Measurements from ENCODE around the gene CMTM8. TPM values are rescaled to one million over a fixed set of nuclear protein-coding genes. Genes with fewer than 3 reads are reported as not detected.
A peak's percentile ranks its signal among the peaks of the same experiment; 100 is the strongest.
"Not testable (repeated sequence)": the region's sequence is repeated elsewhere in the genome, so short reads cannot be mapped to it uniquely, and the experiment has no call there.

CMTM8 gene
- total and polyA plus RNA-seq, 12 donors = 2.1 to 8.4 (median 3.5) TPM

DNA sequence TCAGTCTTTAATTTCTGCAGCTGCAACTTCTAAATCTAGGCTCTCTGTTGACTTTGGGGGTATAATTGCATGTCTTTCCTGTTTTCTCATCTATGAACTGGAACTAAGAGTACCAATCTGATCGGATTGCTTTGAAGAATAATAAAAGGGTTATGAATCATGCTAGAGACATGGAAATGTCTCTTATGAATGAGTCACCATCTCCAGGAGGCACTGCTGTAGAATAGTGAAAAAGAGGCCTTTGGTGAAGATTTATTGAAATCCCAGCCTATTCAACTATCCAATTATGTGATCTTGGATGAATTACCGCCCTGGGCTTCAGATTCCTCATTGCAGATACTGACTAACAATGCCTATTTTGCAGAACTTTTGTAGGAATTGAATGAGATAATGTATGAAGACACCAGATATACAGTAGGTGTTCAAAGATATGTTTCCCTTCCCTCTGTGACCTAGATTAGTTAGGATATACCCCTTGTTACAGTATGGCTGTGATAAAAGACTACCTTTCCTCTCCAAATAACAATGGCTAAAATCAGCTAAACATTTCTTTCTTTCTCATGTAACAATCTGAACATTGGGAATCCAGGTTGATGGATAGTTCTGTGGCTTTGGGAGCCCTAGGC, 11.5 kb upstream of the CMTM8 start:
- peaks cover 0 to 9% (median 0%) of the 10 kb centered on the region in 9 donors for H3K4me1 ChIP-seq
- peak in 2 of 8 donors; percentile 33 to 57 for ATAC-seq
- no peaks in the 10 kb centered on the region for H3K9me3 ChIP-seq
- 83 to 91% methylated on average over 2 of the region's 2 CpGs for WGBS, 2 donors
- H3K27me3 ChIP-seq = no peaks in the 10 kb centered on the region
- TF ChIP-seq, protein P1, sequence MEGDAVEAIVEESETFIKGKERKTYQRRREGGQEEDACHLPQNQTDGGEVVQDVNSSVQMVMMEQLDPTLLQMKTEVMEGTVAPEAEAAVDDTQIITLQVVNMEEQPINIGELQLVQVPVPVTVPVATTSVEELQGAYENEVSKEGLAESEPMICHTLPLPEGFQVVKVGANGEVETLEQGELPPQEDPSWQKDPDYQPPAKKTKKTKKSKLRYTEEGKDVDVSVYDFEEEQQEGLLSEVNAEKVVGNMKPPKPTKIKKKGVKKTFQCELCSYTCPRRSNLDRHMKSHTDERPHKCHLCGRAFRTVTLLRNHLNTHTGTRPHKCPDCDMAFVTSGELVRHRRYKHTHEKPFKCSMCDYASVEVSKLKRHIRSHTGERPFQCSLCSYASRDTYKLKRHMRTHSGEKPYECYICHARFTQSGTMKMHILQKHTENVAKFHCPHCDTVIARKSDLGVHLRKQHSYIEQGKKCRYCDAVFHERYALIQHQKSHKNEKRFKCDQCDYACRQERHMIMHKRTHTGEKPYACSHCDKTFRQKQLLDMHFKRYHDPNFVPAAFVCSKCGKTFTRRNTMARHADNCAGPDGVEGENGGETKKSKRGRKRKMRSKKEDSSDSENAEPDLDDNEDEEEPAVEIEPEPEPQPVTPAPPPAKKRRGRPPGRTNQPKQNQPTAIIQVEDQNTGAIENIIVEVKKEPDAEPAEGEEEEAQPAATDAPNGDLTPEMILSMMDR (IDR thresholded peaks at IDR 0.05) = no peak
- no peaks in the 10 kb centered on the region for H3K36me3 ChIP-seq
- no peak overlapping the region for H3K4me3 ChIP-seq
- H3K27ac ChIP-seq = no peak overlapping the region
- intact Hi-C loops (cut with DNase I) = no loop called here
- no peak for DNase-seq

DNA sequence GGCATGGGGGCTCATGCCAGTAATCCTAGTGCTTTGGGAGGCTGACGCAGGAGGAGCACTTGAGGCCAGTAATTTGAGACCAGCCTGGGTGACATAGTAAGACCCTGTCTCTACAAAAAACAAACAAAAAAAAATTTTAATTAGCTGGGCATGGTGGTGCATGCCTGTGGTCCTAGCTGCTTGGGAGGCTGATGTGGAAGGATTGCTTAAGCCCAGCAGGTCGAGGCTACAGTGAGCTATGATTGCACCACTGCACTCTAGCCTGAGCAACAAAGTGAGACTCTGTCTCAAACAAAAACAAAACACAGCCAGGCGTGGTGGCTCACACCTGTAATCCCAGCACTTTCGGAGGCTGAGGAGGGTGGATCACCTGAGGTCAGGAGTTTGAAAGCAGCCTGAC, 9.7 kb upstream of the CMTM8 start:
- WGBS, 2 donors = 96 to 98% methylated on average over 4 of the region's 4 CpGs
- ATAC-seq; intact Hi-C loops (cut with DNase I); H3K4me1 ChIP-seq; H3K27me3 ChIP-seq; H3K27ac ChIP-seq; DNase-seq; H3K4me3 ChIP-seq; H3K9me3 ChIP-seq; H3K36me3 ChIP-seq: not testable (repeated sequence)

DNA sequence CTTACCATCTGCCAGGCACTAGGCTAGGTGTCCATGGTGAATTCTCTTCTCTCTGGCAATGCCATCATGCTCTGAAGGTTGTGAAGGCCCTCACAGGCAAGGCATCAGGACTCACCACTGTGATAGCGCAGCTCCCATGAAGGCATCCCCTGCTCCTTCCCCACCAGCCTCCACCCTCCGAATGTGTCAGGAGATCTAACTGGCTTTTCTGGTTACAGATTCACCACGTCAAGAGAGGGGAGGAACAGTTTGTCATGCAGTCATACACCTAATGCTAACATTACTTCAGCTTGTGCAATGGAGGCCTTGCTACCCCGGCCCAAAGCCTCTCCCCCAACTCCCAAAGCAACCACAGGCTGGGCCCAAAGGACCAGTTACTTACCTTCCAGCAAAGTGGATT, 8.9 kb upstream of the CMTM8 start:
- Histone ChIP-seq H3K36me3 (no peaks in the 10 kb centered on the region), H3K9me3 (no peaks in the 10 kb centered on the region), H3K27ac (no peak overlapping the region), H3K27me3 (no peaks in the 10 kb centered on the region), H3K4me1 (peaks cover 0 to 9% (median 0%) of the 10 kb centered on the region in 9 donors), H3K4me3 (no peak overlapping the region)
- TF ChIP-seq, protein P1 (IDR thresholded peaks at IDR 0.05) = no peak
- ATAC-seq (no peak), DNase-seq (no peak)
- intact Hi-C loops (cut with DNase I) = no loop called here
- 92 to 97% methylated on average over 4 of the region's 4 CpGs for WGBS, 2 donors

GRCh38 chr3:32236377-32236776, 2.1 kb upstream of the CMTM8 start:
- ATAC-seq = no peak
- H3K4me3 ChIP-seq = no peak overlapping the region
- peaks cover 0 to 28% (median 12%) of the 10 kb centered on the region in 9 donors for H3K4me1 ChIP-seq
- H3K9me3 ChIP-seq = peaks cover 0 to 17% (median 10%) of the 10 kb centered on the region in 11 donors
- H3K36me3 ChIP-seq = no peaks in the 10 kb centered on the region
- TF ChIP-seq, protein P1 (IDR thresholded peaks at IDR 0.05) = no peak
- no peak for DNase-seq
- H3K27me3 ChIP-seq = peaks cover 0 to 30% (median 0%) of the 10 kb centered on the region in 7 donors
- intact Hi-C loops (cut with DNase I) = loop anchor here in 3 of 10 donors (5.0 kb wide), 3 partner anchors 34 to 59 kb away; no protein-coding TSS in a partner anchor
- H3K27ac ChIP-seq = peak overlapping the region in 1 of 10 donors; percentile 91

All from heart right ventricle (tissue), 16 donors.